ENCODE data around the gene GDF2.

Gene GDF2

GRCh38 chr10:47362199-47362598 lies 39.9 kb downstream of the GDF2 start:
- TF ChIP-seq, protein P1, sequence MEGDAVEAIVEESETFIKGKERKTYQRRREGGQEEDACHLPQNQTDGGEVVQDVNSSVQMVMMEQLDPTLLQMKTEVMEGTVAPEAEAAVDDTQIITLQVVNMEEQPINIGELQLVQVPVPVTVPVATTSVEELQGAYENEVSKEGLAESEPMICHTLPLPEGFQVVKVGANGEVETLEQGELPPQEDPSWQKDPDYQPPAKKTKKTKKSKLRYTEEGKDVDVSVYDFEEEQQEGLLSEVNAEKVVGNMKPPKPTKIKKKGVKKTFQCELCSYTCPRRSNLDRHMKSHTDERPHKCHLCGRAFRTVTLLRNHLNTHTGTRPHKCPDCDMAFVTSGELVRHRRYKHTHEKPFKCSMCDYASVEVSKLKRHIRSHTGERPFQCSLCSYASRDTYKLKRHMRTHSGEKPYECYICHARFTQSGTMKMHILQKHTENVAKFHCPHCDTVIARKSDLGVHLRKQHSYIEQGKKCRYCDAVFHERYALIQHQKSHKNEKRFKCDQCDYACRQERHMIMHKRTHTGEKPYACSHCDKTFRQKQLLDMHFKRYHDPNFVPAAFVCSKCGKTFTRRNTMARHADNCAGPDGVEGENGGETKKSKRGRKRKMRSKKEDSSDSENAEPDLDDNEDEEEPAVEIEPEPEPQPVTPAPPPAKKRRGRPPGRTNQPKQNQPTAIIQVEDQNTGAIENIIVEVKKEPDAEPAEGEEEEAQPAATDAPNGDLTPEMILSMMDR (IDR thresholded peaks at IDR 0.05; ENCODE audit: control insufficient read depth, insufficient read depth, low read depth, low read length, missing control alignments): no peak
- no peak overlapping the region for H3K4me3 ChIP-seq (ENCODE audit: control insufficient read depth, low read depth, low read length)
- no peak for DNase-seq (ENCODE audit: low read depth)

- H3K4me3 ChIP-seq (ENCODE audit: control insufficient read depth, low read depth, low read length): no peak overlapping the region
- TF ChIP-seq, protein P1 (IDR thresholded peaks at IDR 0.05; ENCODE audit: control insufficient read depth, insufficient read depth, low read depth, low read length, missing control alignments): no peak
- no peak for DNase-seq (ENCODE audit: low read depth)
Measured at GRCh38 chr10:47363781-47364180, 41.5 kb downstream of the GDF2 start.

GRCh38 chr10:47364366-47364765 lies 42.1 kb downstream of the GDF2 start:
- no peak for DNase-seq (ENCODE audit: low read depth)
- TF ChIP-seq, protein P1 (IDR thresholded peaks at IDR 0.05; ENCODE audit: control insufficient read depth, insufficient read depth, low read depth, low read length, missing control alignments): no peak
- no peak overlapping the region for H3K4me3 ChIP-seq (ENCODE audit: control insufficient read depth, low read depth, low read length)

GRCh38 chr10:47364911-47365310 lies 42.7 kb downstream of the GDF2 start:
- TF ChIP-seq, protein P1 (IDR thresholded peaks at IDR 0.05; ENCODE audit: control insufficient read depth, insufficient read depth, low read depth, low read length, missing control alignments): no peak
- DNase-seq (ENCODE audit: low read depth): no peak

DNA sequence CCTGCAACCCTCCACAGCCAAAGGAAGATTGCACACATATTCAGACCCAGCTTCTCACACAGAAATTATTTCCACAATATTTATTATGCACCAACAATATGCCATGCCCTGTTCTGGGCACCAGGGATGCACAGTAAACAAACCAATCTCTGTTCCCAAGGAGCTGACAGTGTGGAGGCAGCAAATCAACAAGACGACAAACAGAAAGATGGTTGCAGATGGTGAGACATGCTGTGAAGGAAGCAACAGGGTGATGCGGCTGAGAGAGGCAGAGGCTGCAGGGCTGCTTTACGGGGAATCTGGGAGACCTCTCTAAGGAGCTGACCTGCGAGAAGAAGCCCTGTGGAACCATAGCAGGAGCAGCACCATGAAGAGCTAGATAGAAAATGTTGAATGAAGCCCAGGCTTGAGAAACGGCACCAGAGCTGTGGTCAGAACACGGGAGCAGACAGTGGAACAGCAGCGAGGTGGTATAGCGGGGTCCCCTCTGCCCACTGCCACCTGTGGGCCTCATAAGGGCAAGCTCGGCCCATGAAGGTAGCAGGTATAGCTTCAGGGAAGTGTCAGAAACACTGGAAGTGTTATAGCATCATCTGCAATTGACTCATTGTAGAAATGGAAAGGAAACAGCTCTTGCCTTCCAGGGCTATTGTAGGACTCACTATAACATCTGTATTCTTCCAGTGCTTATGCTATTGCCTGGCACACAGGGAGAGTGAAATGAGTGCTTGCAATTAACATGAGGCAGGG lies 43.4 kb downstream of the GDF2 start:
- TF ChIP-seq, protein P1 (IDR thresholded peaks at IDR 0.05; ENCODE audit: control insufficient read depth, insufficient read depth, low read depth, low read length, missing control alignments): no peak
- DNase-seq (ENCODE audit: low read depth): no peak
- H3K4me3 ChIP-seq (ENCODE audit: control insufficient read depth, low read depth, low read length): no peak overlapping the region

More at GRCh38 chr10:47364911-47365310, 42.7 kb downstream of the GDF2 start:
- no peak overlapping the region for H3K4me3 ChIP-seq (ENCODE audit: control insufficient read depth, low read depth, low read length)

- no peak overlapping the region for H3K4me3 ChIP-seq (ENCODE audit: control insufficient read depth, low read depth, low read length)
- TF ChIP-seq, protein P1 (IDR thresholded peaks at IDR 0.05; ENCODE audit: control insufficient read depth, insufficient read depth, low read depth, low read length, missing control alignments): no peak
- no peak for DNase-seq (ENCODE audit: low read depth)
Measured at GRCh38 chr10:47366181-47366631, 44.0 kb downstream of the GDF2 start.

Measured in AG09309 (cell line).